Stimulated activated CD8-positive, alpha-beta memory T cell treated with anti-CD3 and anti-CD28 coated beads, Interleukin-15, amount 100 ng/mL, for 48 hours (primary cell): ENCODE results near the gene HOXA11.

ENCODE experiments used
- DNase-seq, 2 donors: peaks; one replicate each; pipeline ENCODE4 v3.0.0-alpha.2; 2020; ENCODE audit warnings: low read depth in 2 of 2

Gene HOXA11

GRCh38 chr7:27185013-27185853, at the start of gene HOXA11:
Gene HOXA11, minus strand, starts transcription at chr7:27185232. Its CDS starts 88 bp downstream, at chr7:27185144.
- DNase-seq = no peak

- DNase-seq = no peak
Measured at GRCh38 chr7:27229448-27229847, 44.4 kb upstream of the HOXA11 start.

- DNase-seq = no peak
Measured at GRCh38 chr7:27224983-27225934, 40.2 kb upstream of the HOXA11 start.

- no peak for DNase-seq
Measured at GRCh38 chr7:27223941-27224575, 39.0 kb upstream of the HOXA11 start.

GRCh38 chr7:27221201-27221797, 36.3 kb upstream of the HOXA11 start:
- no peak for DNase-seq

GRCh38 chr7:27220440-27220955, 35.5 kb upstream of the HOXA11 start:
- no peak for DNase-seq

GRCh38 chr7:27219821-27220220, 34.8 kb upstream of the HOXA11 start:
- no peak for DNase-seq

- no peak for DNase-seq
Measured at GRCh38 chr7:27217951-27218350, 32.9 kb upstream of the HOXA11 start.

GRCh38 chr7:27215356-27215755, 30.3 kb upstream of the HOXA11 start:
- no peak for DNase-seq

GRCh38 chr7:27214239-27214950, 29.4 kb upstream of the HOXA11 start:
- no peak for DNase-seq

GRCh38 chr7:27213433-27214238, 28.6 kb upstream of the HOXA11 start:
- DNase-seq = no peak

GRCh38 chr7:27212497-27213432, 27.7 kb upstream of the HOXA11 start:
- no peak for DNase-seq

- no peak for DNase-seq
Measured at GRCh38 chr7:27211764-27212204, 26.8 kb upstream of the HOXA11 start.

- no peak for DNase-seq
Measured at GRCh38 chr7:27211084-27211446, 26.0 kb upstream of the HOXA11 start.

GRCh38 chr7:27210441-27211083, 25.5 kb upstream of the HOXA11 start:
- no peak for DNase-seq

GRCh38 chr7:27209933-27210440, 25.0 kb upstream of the HOXA11 start:
- no peak for DNase-seq

GRCh38 chr7:27208998-27209397, 24.0 kb upstream of the HOXA11 start:
- DNase-seq = no peak

- DNase-seq = no peak
Measured at GRCh38 chr7:27207348-27207985, 22.4 kb upstream of the HOXA11 start.
